Measurements from ENCODE around the gene EPB41L2. TPM values are rescaled to one million over a fixed set of nuclear protein-coding genes. Genes with fewer than 3 reads are reported as not detected.

Gene EPB41L2
- total RNA-seq, 1 donor from 2014 or later = 61.8 TPM

GRCh38 chr6:131103901-131104300 lies 40.9 kb upstream of the EPB41L2 start:
- H3K27ac Mint-ChIP-seq = peak overlapping the region; percentile 38
- H3K79me2 ChIP-seq (ENCODE audit: low read depth) = no peaks in the 10 kb centered on the region
- no peaks in the 10 kb centered on the region for H3K4me1 ChIP-seq
- no peak overlapping the region for H3K4me2 ChIP-seq
- H3K36me3 Mint-ChIP-seq = no peaks in the 10 kb centered on the region
- no peaks in the 10 kb centered on the region for H3K27me3 Mint-ChIP-seq (ENCODE audit: insufficient read depth, low read depth)
- H2AFZ ChIP-seq (replicated peaks) = no peak overlapping the region
- no peaks in the 10 kb centered on the region for H3F3A ChIP-seq (ENCODE audit: low read depth)
- H4K20me1 ChIP-seq (ENCODE audit: low read depth) = no peaks in the 10 kb centered on the region
- H3K4me3 ChIP-seq = no peak overlapping the region
- H3K9ac ChIP-seq = no peak overlapping the region
- H3K9me3 ChIP-seq (ENCODE audit: low read depth) = peaks cover 6% of the 10 kb centered on the region
- H3K36me3 ChIP-seq = no peaks in the 10 kb centered on the region
- H3K4me1 Mint-ChIP-seq = no peaks in the 10 kb centered on the region
- H3K27me3 ChIP-seq = no peaks in the 10 kb centered on the region
- H3K27ac ChIP-seq = no peak overlapping the region
- DNase-seq (ENCODE audit: low spot score) = no peak
- H3K4me3 Mint-ChIP-seq = no peak overlapping the region
- H3K9me3 Mint-ChIP-seq = peaks cover 8% of the 10 kb centered on the region
- TF ChIP-seq EZH2phosphoT487 (IDR thresholded peaks at IDR 0.05) = no peak
- no peak for TF ChIP-seq CTCF (IDR thresholded peaks at IDR 0.05)

GRCh38 chr6:131103296-131103695 lies 40.3 kb upstream of the EPB41L2 start:
- TF ChIP-seq EZH2phosphoT487 (IDR thresholded peaks at IDR 0.05) = no peak
- no peak for TF ChIP-seq CTCF (IDR thresholded peaks at IDR 0.05)
- TF ChIP-seq EZH2 (IDR thresholded peaks at IDR 0.05) = no peak
- Mint-ChIP-seq H3K9me3 (peaks cover 8% of the 10 kb centered on the region), H3K4me1 (no peaks in the 10 kb centered on the region), H3K27ac (no peak overlapping the region), H3K4me3 (no peak overlapping the region), H3K27me3 (ENCODE audit: insufficient read depth, low read depth) (no peaks in the 10 kb centered on the region), H3K36me3 (no peaks in the 10 kb centered on the region)
- Histone ChIP-seq H3F3A (ENCODE audit: low read depth) (no peaks in the 10 kb centered on the region), H3K27ac (no peak overlapping the region), H3K9ac (no peak overlapping the region), H3K27me3 (no peaks in the 10 kb centered on the region), H3K4me2 (no peak overlapping the region), H3K36me3 (no peaks in the 10 kb centered on the region), H2AFZ (replicated peaks) (no peak overlapping the region), H3K4me1 (no peaks in the 10 kb centered on the region), H3K4me3 (no peak overlapping the region), H3K9me3 (ENCODE audit: low read depth) (peaks cover 6% of the 10 kb centered on the region), H4K20me1 (ENCODE audit: low read depth) (no peaks in the 10 kb centered on the region), H3K79me2 (ENCODE audit: low read depth) (no peaks in the 10 kb centered on the region)
- DNase-seq (ENCODE audit: low spot score) = no peak

- H3K27me3 Mint-ChIP-seq (ENCODE audit: insufficient read depth, low read depth) = no peaks in the 10 kb centered on the region
- no peaks in the 10 kb centered on the region for H3F3A ChIP-seq (ENCODE audit: low read depth)
- H3K27me3 ChIP-seq = no peaks in the 10 kb centered on the region
- H3K4me3 Mint-ChIP-seq = no peak overlapping the region
- H3K4me3 ChIP-seq = no peak overlapping the region
- TF ChIP-seq EZH2 (IDR thresholded peaks at IDR 0.05) (no peak), CTCF (IDR thresholded peaks at IDR 0.05) (no peak), EZH2phosphoT487 (IDR thresholded peaks at IDR 0.05) (no peak)
- no peaks in the 10 kb centered on the region for H3K4me1 Mint-ChIP-seq
- H2AFZ ChIP-seq (replicated peaks) = no peak overlapping the region
- no peak overlapping the region for H3K9ac ChIP-seq
- H3K9me3 ChIP-seq (ENCODE audit: low read depth) = peaks cover 6% of the 10 kb centered on the region
- no peaks in the 10 kb centered on the region for H3K4me1 ChIP-seq
- no peaks in the 10 kb centered on the region for H3K36me3 Mint-ChIP-seq
- H3K36me3 ChIP-seq = no peaks in the 10 kb centered on the region
- H3K27ac Mint-ChIP-seq = no peak overlapping the region
- peaks cover 8% of the 10 kb centered on the region for H3K9me3 Mint-ChIP-seq
- H3K79me2 ChIP-seq (ENCODE audit: low read depth) = no peaks in the 10 kb centered on the region
- no peak overlapping the region for H3K4me2 ChIP-seq
- no peak for DNase-seq (ENCODE audit: low spot score)
- H3K27ac ChIP-seq = no peak overlapping the region
- no peaks in the 10 kb centered on the region for H4K20me1 ChIP-seq (ENCODE audit: low read depth)
Observed at GRCh38 chr6:131101911-131102680, 39.1 kb upstream of the EPB41L2 start.
